Liver (tissue), 3 donors: Measurements from ENCODE around the gene TPCN1.

Experiments
- CTCF ChIP-seq: fragments of 150-350 bp; IDR thresholded peaks from 2 replicates; pipeline ENCODE4 v1.5.1; 2017; ENCODE audit warnings: improper control_type of control experiment, low read depth, low read length; ENCODE audit not compliant: missing input control
- GABPA ChIP-seq, 2 donors: IDR thresholded peaks in 1 of 2; conservative IDR thresholded peaks in 1 of 2; 2 replicates each; pipeline ENCODE4 v1.6.1; 2016; ENCODE audit warnings: antibody characterized with exemption in 2 of 2, mild to moderate bottlenecking in 1 of 2, moderate library complexity in 1 of 2
- MAX ChIP-seq: IDR thresholded peaks from 2 replicates; pipeline ENCODE4 v1.6.1; 2016; ENCODE audit warnings: antibody characterized with exemption
- RAD21 ChIP-seq, 2 donors: IDR thresholded peaks; 2 replicates each; pipeline ENCODE4 v1.6.1; 2016; ENCODE audit warnings: antibody characterized with exemption in 2 of 2, mild to moderate bottlenecking in 2 of 2
- donor health status: healthy.
- donor health status: healthy.

GRCh38 chr12:113274848-113275247 is 53.6 kb downstream of the TPCN1 start:
- TF ChIP-seq CTCF: no peak
- no peak for TF ChIP-seq MAX
- TF ChIP-seq GABPA (IDR thresholded peaks at IDR 0.05 in 1 of 2, conservative IDR thresholded peaks at IDR 0.05 in 1 of 2): no peak
- TF ChIP-seq RAD21 (IDR thresholded peaks at IDR 0.05): no peak
